Coronary artery (tissue), 2 donors: Measurements from ENCODE around the gene PBX3.

ENCODE experiments used
- DNase-seq: peaks from one replicate; pipeline ENCODE4 v3.0.0-alpha.2; 2017; ENCODE audit warnings: low spot score
- H3K27ac ChIP-seq, 2 donors: fragments of 200-600 bp; sonication (generic); one replicate each; pipeline ENCODE4 v1.5.1; 2016 to 2019
- H3K4me3 ChIP-seq: fragments of 200-600 bp; sonication (generic); 2 replicates; pipeline ENCODE4 v1.5.1; 2016; ENCODE audit warnings: mild to moderate bottlenecking, moderate library complexity
- CTCF ChIP-seq: fragments of 200-600 bp; sonication (generic); IDR thresholded peaks from one replicate; pipeline ENCODE4 v1.5.1; 2019; ENCODE audit warnings: antibody characterized with exemption

PBX3 gene

GRCh38 chr9:125785248-125785751, 38.1 kb downstream of the PBX3 start:
- TF ChIP-seq CTCF = no peak
- no peak for DNase-seq
- Histone ChIP-seq H3K4me3 (peak overlapping the region; percentile 17), H3K27ac (peak overlapping the region in 1 of 2 donors; percentile 60)

GRCh38 chr9:125787715-125788114, 40.5 kb downstream of the PBX3 start:
- no peak for TF ChIP-seq CTCF
- Histone ChIP-seq H3K4me3 (no peak overlapping the region), H3K27ac (no peak overlapping the region)
- DNase-seq = no peak

GRCh38 chr9:125789196-125789595, 42.0 kb downstream of the PBX3 start:
- Histone ChIP-seq H3K27ac (no peak overlapping the region), H3K4me3 (no peak overlapping the region)
- no peak for TF ChIP-seq CTCF
- no peak for DNase-seq

GRCh38 chr9:125794708-125795107, 47.5 kb downstream of the PBX3 start:
- no peak for DNase-seq
- no peak overlapping the region for H3K27ac ChIP-seq
- TF ChIP-seq CTCF = no peak
- no peak overlapping the region for H3K4me3 ChIP-seq

- TF ChIP-seq CTCF = no peak
- Histone ChIP-seq H3K27ac (no peak overlapping the region), H3K4me3 (no peak overlapping the region)
- DNase-seq = no peak
These were observed 48.9 kb downstream of the PBX3 start for GRCh38 chr9:125795970-125796596.

- H3K27ac ChIP-seq = no peak overlapping the region
- DNase-seq = no peak
These were observed 50.8 kb downstream of the PBX3 start for GRCh38 chr9:125797930-125798329.

More at GRCh38 chr9:125797930-125798329, 50.8 kb downstream of the PBX3 start:
- no peak overlapping the region for H3K4me3 ChIP-seq
- TF ChIP-seq CTCF = no peak
